ENCODE data around the gene STRADA.

STRADA gene, protein sequence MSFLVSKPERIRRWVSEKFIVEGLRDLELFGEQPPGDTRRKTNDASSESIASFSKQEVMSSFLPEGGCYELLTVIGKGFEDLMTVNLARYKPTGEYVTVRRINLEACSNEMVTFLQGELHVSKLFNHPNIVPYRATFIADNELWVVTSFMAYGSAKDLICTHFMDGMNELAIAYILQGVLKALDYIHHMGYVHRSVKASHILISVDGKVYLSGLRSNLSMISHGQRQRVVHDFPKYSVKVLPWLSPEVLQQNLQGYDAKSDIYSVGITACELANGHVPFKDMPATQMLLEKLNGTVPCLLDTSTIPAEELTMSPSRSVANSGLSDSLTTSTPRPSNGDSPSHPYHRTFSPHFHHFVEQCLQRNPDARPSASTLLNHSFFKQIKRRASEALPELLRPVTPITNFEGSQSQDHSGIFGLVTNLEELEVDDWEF

DNA sequence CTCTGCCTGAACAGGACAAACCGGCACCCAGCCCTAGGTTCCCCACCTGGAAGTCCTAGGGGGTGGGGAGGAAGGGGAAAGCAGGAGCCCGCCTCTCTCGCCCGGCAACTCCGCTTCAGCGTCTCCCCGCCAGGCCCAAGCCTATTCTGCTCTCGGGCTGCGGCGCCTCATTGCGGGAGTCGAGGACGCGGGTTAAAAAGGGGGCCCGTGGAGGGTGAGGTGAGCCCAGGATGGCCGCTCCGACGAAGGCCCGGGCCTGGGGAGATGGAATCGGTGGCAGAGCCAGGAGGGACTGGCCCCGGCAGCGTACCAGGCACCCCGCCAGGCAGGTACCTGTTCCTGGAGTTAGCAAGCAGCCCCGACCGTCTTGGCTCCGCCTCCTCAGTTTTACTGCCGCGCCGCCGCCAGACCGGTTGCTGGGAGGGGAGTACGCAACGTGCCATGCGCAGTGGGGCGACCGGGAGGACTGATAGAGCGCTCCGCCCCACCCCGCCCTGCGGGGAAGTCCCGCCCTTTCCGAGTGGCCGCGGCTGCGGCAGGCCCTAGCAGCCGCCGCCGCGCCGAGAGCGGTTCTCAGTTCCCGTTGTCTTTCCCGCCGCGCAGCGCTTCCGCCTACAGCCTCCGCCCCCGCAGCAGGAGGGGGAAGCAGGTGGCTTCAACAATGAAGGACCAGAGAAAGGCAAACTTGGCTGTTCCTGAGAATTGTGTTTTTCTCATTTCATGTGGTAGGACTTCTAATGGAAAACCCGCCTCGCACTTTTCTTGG lies at the start of gene STRADA:
Gene STRADA (minus strand): TSS at position 392 of the 766 bp plus-strand sequence. CDS start 13,430 bp downstream, outside the sequence.
- DNase-seq, result peak; percentile 100

DNA sequence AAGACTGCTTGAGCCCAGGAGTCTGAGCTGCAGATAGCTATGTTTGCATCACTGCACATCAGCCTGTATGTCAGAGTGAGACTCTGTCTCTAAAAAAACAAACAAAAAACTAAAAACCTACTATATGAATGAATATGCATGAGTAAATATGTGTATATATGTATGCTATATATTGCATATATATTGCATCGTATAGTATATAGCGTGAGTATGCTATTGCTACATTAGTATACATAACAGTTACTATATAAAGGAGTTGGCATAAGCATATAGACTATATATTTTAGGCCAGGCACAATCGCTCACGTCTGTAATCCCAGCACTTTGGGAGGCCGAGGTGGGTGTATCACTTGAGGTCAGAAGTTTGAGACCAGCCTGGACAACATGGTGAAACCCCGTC lies 48.5 kb upstream of the STRADA start:
- DNase-seq, result no peak

DNA sequence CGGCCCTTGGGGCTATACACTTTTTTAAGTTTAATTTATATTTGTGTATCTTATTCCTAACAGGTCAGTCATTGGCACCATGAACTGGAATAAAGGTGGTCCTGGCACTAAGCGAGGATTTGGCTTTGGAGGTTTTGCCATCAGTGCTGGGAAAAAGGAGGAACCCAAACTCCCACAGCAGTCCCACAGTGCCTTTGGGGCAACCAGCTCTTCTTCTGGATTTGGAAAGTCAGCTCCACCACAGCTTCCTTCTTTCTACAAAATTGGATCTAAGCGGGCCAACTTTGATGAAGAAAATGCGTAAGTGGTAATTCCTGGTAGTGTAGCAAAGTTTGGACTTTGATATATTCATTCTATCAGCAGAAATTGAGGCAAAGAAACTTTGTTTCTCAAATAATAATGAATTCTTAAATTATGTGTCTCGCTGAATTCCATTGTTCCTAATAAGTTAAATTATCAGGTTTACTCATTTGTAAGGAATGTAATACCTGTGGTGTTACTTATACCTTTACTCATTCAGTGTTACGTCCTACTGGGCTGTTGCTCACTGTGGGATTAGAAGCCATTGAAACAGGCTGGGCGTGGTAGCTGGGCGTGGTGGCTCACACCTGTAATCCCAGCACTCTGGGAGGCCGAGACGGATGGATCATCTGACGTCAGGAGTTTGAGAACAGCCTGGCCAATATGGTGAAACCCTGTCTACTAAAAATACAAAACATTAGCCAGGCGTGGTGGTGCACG lies 45.5 kb upstream of the STRADA start:
- DNase-seq, result no peak

DNA sequence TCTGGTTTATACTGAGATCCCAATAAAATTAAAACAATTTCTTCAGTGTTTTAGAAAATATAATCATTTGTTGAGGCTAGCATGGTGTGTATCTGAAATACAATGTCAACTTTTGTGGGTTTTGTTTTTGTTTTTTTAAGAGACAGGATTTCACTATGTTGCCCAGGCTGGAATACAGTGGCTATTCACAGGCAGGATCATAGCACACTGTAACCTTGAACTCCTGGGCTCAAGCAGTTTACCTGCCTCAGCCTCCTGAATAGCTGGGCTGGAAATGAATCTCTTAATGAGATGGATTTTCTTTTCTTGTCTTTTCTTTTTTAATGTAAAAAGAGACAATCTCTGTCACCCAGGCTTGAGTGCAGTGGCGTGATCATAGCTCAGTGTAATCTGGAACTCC lies 44.5 kb upstream of the STRADA start:
- DNase-seq, result no peak

DNA sequence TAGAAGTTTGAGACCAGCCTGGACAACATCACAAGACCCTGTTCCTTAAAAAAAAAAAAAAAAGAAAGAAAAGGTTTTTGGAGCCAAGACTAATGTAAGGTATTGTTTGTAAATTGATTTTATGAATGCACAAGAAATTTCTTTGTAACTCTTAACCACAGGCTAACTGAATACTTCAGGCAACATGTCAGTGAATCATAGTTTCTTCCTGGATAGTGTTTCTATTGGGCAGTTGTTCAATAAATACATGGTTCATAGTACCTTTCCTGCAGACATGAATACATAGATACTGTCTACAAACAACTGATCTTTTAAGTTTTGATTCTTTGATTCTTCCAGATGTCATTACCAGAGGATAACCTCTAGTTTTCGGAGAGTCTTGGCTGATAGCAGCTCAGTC lies 44.0 kb upstream of the STRADA start:
- no peak for DNase-seq

DNA sequence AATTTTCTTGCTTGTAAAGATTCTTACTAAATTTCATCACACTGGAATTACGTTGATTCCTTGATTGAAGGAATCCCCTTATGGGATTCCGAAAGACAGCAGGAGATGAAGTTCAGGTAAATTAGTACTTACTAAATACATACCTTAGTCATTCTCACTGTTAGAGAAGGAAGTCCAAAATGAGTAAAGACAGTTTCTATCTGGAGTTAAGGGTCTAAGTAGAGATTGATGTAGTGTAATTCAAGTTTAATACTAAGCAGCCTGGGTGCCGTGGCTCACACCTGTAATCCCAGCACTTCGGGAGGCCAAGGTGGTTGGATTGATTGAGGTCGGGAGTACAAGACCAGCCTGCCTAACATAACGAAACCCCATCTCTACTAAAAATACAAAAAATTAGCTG lies 41.9 kb upstream of the STRADA start:
- peak; percentile 30 for DNase-seq

DNA sequence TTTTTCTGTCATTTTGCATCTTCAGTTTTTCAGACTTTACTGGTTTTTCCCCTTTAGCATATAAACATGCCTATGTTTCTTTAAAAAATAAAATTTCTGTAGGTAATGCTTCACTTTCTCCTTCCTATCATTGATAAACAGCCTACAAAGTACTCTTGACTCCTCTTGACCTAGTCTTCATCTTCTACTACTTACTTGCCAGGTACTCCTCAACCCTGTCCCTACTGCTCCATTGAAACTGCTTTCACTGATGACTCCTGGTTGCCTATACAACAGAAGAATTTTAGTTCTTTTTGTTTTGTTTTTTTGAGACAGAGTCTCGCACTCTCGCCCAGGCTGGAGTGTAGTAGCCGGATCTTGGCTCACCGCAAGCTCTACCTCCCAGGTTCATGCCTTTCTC lies 39.3 kb upstream of the STRADA start:
- DNase-seq, result no peak

DNA sequence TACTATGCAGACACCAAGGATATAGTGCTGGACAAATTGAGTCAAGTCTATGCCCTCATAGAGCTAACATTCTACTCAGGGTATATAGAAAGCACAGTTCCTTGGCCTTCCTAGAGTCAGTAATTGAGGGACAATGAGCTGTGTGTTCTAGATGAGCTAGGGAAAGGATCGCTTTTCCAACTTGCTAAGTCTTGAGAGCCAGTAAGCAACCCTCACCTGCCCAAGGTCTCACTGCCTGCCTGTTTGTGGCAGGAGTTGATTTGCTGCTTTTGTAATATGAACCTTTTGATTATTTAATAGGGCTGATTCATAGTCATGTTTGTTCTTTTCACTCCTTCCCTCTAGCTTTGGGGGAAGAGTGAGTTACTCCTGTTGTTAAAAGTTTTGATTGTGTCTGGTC lies 38.9 kb upstream of the STRADA start:
- no peak for DNase-seq

DNA sequence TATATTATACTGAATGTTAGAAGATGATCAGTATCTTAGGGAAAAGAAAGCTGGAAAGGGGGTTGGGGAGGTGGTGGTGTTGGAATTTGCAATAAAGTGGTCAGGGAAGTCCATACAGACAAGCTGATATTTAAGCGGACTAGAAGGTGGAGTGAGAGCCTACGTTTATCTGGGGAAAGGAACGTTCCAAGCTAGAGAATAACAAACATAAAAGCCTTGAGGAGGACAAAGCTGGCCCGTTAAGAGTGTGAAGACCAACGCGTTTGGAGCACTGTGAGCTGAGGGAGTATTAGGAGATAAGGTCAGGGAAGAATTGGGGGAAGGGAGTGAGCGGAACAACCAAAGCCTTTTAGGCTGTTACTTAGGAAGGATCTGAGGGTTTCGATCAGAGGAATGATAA lies 33.8 kb upstream of the STRADA start:
- DNase-seq, result no peak

DNA sequence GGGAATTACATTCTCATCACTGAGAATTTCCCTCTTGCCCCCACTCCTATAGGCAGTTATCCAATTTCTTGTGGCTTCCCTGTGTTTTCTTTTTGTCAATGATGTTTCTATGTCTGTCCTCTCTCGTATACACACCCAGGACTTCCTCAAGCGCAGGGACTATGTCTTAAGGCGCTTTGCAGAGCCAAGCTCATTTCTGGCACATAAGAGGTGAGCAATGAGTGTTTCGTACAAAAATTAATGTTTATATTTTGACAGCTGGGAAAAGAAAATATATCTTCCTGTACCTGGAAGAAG lies 33.3 kb upstream of the STRADA start:
- DNase-seq, result peak; percentile 23

- DNase-seq, result no peak
Measured at GRCh38 chr17:63774141-63774968, 32.8 kb upstream of the STRADA start, which contains the start of gene DDX42. Gene DDX42, plus strand, starts transcription at chr17:63774170. Its CDS starts 12,880 bp downstream, at chr17:63787050.

DNA sequence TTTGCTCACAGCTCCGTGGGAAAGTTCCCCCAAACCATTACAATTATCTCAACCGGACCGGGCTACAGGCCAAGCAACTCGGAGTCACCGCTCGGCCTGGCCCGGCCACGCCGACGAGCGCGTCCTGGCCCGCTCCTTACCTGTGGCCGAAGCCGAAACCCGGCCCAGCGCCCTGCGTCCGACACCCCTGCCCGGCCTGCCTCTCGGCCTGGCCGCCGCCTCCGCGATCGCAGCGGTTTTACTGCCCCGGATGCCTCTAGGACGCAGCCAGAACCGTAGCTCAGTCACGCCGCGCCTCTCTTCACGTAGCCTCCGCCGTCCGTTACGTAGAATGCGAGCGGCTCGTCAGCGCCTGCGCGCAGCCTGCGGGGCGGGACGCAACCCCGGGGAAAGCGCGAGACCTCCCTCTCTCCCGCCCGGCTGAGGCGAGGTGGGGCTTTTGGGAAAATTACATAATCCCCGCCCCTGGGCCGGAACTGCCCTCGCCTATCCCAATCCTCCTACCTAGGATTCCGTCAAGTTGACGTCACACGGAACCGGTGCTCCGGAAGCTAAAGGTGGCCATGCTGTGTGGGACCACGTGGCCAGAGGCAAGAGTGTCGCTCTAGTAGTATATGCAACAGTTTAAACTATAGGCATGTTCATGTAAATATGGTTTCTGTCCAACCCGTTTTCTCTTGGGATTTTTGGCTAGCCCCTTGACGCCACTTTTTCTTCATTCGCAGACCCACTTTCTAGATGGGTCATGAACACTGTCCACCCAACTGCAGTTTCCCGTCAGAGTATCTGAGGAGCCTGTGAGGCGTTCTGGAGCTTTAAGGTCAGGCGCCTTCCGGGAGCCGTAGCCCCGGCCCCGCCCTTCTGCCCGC lies 31.9 kb upstream of the STRADA start, which contains the start of gene CCDC47:
Gene CCDC47 (minus strand): TSS at position 326 of the 869 bp plus-strand sequence. CDS start 7,422 bp downstream, outside the sequence.
- DNase-seq, result peak; percentile 99

DNA sequence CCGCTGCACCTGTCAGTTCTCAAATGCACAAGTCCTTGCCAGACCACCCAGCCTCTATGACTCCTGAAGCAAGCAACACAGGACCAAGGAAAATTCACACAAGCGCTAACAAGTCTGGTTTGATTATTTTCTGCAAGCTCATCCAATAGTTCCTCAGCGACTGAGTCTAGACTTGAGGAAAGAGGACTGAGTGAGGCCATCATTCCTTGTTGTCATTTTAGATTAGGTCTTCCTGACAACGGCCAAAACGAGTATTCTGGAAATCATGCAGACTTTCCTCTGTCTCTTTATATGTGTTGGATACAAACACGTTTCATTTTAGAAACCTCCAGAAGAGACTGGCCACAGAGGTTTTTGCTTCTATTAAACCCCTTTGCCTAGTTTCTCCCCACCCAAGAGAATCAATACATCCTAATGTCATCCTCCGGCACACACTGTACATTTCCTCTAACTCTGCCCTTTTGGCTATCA lies 31.2 kb upstream of the STRADA start:
- no peak for DNase-seq

- no peak for DNase-seq
Measured at GRCh38 chr17:63768433-63768832, 26.8 kb upstream of the STRADA start.

DNA sequence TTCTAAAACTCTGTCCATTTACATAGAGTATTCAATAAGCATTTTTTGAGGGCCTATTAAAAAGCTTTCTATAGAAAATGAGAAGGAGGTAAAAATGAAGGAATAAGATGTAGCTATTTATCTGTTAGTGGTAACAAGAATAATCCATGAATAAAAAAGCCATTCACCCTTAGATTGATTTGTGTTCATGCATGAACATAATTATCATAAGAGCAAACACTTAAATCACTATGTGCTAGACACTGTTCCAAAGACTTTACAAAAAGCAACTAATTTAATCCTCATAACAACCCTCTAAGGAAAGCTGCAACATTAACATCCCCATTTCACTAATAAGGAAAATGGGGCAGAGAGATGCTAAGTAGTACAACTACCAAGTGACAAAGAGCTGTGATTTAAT lies 25.2 kb upstream of the STRADA start:
- no peak for DNase-seq

- DNase-seq, result no peak
Measured at GRCh38 chr17:63764716-63765115, 23.1 kb upstream of the STRADA start.

DNA sequence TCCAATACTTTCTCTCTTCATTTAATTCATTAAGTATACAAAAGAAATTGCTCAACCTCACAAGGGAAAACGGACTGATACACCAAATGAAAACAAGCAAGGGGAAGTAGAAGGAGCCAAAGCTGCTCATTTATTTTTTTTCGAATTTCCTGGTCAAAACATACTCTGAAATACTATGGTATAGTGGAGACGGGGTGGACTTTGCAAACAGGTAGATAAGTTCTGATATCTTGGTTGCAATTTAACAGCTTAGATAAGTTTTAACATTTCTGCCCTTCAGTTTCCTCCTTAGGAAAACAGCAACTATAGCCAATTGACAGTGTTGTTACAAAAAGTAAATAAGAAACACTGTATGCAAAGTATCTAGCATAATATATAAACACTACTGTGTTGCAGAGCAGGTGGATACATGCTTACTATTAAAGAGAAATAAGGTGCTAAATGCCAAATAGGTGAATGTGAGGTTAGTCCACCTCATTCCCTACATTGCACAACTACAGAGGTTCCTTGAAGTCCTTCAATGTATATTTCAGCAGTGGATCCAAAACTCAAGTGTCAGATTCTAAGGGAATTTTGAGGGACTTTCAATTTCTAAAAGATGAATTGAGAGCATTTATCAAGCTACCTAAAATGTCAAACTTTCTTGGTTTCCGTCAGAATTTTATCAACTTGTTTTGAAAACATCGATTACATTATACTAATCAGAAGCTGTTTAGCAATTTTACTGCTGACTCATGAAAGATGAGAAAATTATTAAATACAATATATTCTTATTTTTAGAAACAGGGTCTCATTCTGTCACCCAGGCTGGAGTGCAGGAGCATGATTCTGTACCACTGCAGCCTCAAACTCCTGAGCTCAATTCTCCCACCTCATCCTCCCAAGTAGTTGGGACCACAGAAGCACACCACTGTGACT lies 20.8 kb upstream of the STRADA start:
- no peak for DNase-seq

DNA sequence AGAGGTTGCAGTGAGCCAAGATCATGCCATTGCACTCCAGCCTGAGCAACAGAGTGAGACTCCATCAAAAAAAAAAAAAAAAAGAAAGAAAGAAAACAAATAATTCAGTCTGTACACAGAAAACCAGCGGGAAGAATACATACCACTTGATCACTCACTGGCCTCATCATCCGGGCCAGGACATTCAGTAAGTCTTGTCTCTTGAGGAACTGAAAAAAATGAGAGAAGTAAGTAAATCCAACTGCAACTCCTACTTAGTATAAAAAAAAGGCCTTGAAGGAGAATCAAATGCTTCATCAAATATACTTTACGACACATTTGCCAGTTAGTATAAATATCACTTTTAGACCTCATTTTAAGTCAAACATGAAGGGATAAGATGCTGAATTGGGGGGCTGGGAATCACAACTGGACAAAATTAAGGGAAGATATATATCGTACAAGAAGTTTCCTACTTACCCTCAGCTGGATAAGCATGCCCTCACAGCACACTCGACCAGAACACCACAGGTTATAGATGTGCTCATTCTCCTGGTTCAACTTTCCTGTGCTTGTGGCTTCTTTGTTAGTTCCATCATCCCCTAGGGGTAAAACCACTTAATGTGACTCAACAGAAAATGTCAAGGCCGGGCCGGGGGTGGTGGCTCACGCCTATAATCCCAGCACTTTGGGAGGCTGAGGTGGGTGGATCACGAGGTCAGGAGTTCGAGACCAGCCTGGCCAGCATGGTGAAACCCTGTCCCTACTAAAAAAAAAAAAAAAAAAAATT lies 19.4 kb upstream of the STRADA start:
- DNase-seq, result peak; percentile 28

DNA sequence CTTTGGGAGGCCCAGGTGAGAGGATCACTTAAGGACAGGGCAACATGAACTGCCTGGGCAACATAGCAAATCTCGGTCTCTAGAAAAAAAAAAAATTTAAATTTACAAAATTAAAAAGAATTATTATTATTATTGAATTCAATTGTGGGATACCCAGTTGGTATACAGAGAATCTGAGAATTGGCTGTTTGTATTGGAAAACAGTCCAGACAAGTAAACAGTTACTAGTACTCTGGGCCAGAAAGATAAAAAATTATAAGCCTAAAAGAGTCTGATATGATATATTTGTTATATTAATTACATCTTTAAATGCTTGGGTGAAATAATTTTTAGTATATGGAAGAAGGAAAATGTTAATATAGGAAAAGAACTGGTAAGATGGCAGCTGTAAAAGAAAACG lies 16.8 kb upstream of the STRADA start:
- no peak for DNase-seq
